B cell (primary cell): ENCODE measurements around the gene CALCOCO1. TPM values are rescaled to one million over a fixed set of nuclear protein-coding genes. Genes with fewer than 3 reads are reported as not detected.

Experiments
- ATAC-seq: fragments of 200-7000 bp; cut with Tn5 transposase; one replicate; pipeline ENCODE4 v1.10.0; 2021; ENCODE audit warnings: low read depth, mild to moderate bottlenecking, moderate number of reproducible peaks, moderate library complexity
- CTCF ChIA-PET: fragments of 350-600 bp; sonication (Branson Sonifier 250); formaldehyde crosslinking; loops from one replicate; lab custom pipeline; 2021; ENCODE audit warnings: antibody characterized with exemption, inconsistent platforms; lab: Charles Lee
- POLR2A ChIA-PET: fragments of 350-600 bp; sonication (Branson Sonifier 250); formaldehyde crosslinking; loops from one replicate; lab custom pipeline; 2021; ENCODE audit warnings: antibody characterized with exemption; lab: Charles Lee
- DNase-seq: peaks from one replicate; pipeline ENCODE4 v3.0.0; 2013
- H2AFZ ChIP-seq: 2 replicates; pipeline ENCODE4 v1.6.1; 2012; ENCODE audit warnings: mild to moderate bottlenecking, low read depth, low read length; ENCODE audit not compliant: insufficient read depth, poor library complexity, severe bottlenecking
- H3K27ac ChIP-seq, 2 donors: 1 replicate in 1 of 2; 2 replicates in 1 of 2; pipeline ENCODE4 v1.5.1; 2012 to 2013; ENCODE audit warnings: low read length in 2 of 2, mild to moderate bottlenecking in 2 of 2, moderate library complexity in 1 of 2
- H3K27me3 ChIP-seq, 4 experiments: fragments of 200-600 bp in 1 of 4; sonication (generic) in 1 of 4; replicated peaks in 1 of 4; 1 replicate in 2 of 4; 2 replicates in 2 of 4; pipeline versions ENCODE4 v1.6.1 to v1.7.0; 2013 to 2016; ENCODE audit warnings: low read length in 3 of 4, mild to moderate bottlenecking in 2 of 4, mixed read lengths in 1 of 4, moderate library complexity in 1 of 4; ENCODE audit not compliant: insufficient read depth in 4 of 4, control insufficient read depth in 3 of 4; ENCODE audit errors: control extremely low read depth in 1 of 4
- H3K36me3 ChIP-seq, 2 experiments: replicated peaks in 1 of 2; 1 replicate in 1 of 2; 2 replicates in 1 of 2; pipeline versions ENCODE4 v1.6.1 to v1.7.1; 2013; ENCODE audit warnings: low read length in 1 of 2; ENCODE audit not compliant: insufficient read depth in 2 of 2, control insufficient read depth in 1 of 2; ENCODE audit errors: control extremely low read depth in 1 of 2, extremely low read depth in 1 of 2
- H3K4me1 ChIP-seq, 2 donors: fragments of 200-600 bp in 1 of 2; sonication (generic) in 1 of 2; 1 replicate in 1 of 2; 2 replicates in 1 of 2; pipeline versions ENCODE4 v1.5.1 to v1.6.1; 2013 to 2017; ENCODE audit warnings: low read length in 2 of 2; ENCODE audit not compliant: control insufficient read depth in 2 of 2, insufficient read depth in 2 of 2
- H3K4me2 ChIP-seq: replicated peaks from 2 replicates; pipeline ENCODE3; 2012; ENCODE audit warnings: mild to moderate bottlenecking, low read depth, low read length; ENCODE audit not compliant: poor library complexity, severe bottlenecking
- H3K4me3 ChIP-seq, 5 experiments: fragments of 200-600 bp in 1 of 5; sonication (generic) in 1 of 5; 1 replicate in 3 of 5; 2 replicates in 2 of 5; pipeline versions ENCODE4 v1.5.1 to v1.7.0; 2011 to 2016; ENCODE audit warnings: low read length in 4 of 5, mild to moderate bottlenecking in 4 of 5, low read depth in 2 of 5, control low read depth in 1 of 5, moderate library complexity in 1 of 5; ENCODE audit not compliant: insufficient read depth in 1 of 5; ENCODE audit errors: control extremely low read depth in 1 of 5, extremely low read depth in 1 of 5
- H3K79me2 ChIP-seq: fragments of 200-600 bp; sonication (generic); one replicate; pipeline ENCODE4 v1.6.0; 2016; ENCODE audit warnings: low read length; ENCODE audit not compliant: control insufficient read depth, insufficient read depth
- H3K9ac ChIP-seq: fragments of 200-600 bp; sonication (generic); 2 replicates; pipeline ENCODE4 v1.6.1; 2017; ENCODE audit warnings: mild to moderate bottlenecking, low read length, moderate library complexity
- H3K9me3 ChIP-seq, 3 donors: one replicate each; pipeline versions ENCODE4 v1.6.1 to v1.7.1; 2013; ENCODE audit warnings: low read length in 2 of 3; ENCODE audit not compliant: control insufficient read depth in 2 of 3, insufficient read depth in 1 of 3; ENCODE audit errors: control extremely low read depth in 1 of 3
- H4K20me1 ChIP-seq: 2 replicates; pipeline ENCODE4 v1.6.0; 2012; ENCODE audit warnings: mild to moderate bottlenecking, low read length; ENCODE audit not compliant: insufficient read depth, control insufficient read depth, poor library complexity, severe bottlenecking
- H3K27ac Mint-ChIP-seq: one replicate; pipeline ENCODE4 v1.8.0; 2021; ENCODE audit warnings: mixed read lengths
- H3K27me3 Mint-ChIP-seq: one replicate; pipeline ENCODE4 v1.8.0; 2021; ENCODE audit warnings: mixed read lengths
- H3K4me1 Mint-ChIP-seq: one replicate; pipeline ENCODE4 v1.8.0; 2021; ENCODE audit warnings: mixed read lengths
- H3K4me3 Mint-ChIP-seq: one replicate; pipeline ENCODE4 v1.8.0; 2021; ENCODE audit warnings: mixed read lengths
- H3K9me3 Mint-ChIP-seq: one replicate; pipeline ENCODE4 v1.8.0; 2022; ENCODE audit warnings: mixed read lengths; ENCODE audit not compliant: insufficient read depth
- CTCF ChIP-seq: fragments of 200-600 bp; IDR thresholded peaks from one replicate; pipeline ENCODE4 v1.8.0; 2022; ENCODE audit warnings: antibody characterized with exemption, mild to moderate bottlenecking
- EZH2 ChIP-seq: IDR thresholded peaks from 2 replicates; pipeline ENCODE4 v1.6.1; 2012; ENCODE audit warnings: borderline replicate concordance, low read depth, mild to moderate bottlenecking, moderate library complexity, low read length; ENCODE audit not compliant: insufficient read depth, poor library complexity, severe bottlenecking
- WGBS: methylation state at CpG from one replicate; pipeline ENCODE4 v1.1.5; 2013; ENCODE audit warnings: missing lambda C conversion rate; ENCODE audit not compliant: insufficient coverage; 5-methylcytosine and 5-hydroxymethylcytosine counted together
- intact Hi-C: fragments of 100-400 bp; cut with micrococcal nuclease; formaldehyde crosslinking; loops from one replicate; pipeline ENCODE4 v1.10.0; 2022
- polyA minus RNA-seq: library from RNA; depleted of rRNA, polyadenylated mRNA; stranded (reverse); fragments of >200 nt; gene quantifications from 2 replicates; pipeline ENCODE4 v1.2.3, GENCODE V29; 2012
- polyA plus RNA-seq: library from polyadenylated mRNA; depleted of rRNA; stranded (reverse); fragments of >200 nt; gene quantifications from 2 replicates; pipeline ENCODE4 v1.2.3, GENCODE V29; 2012
- total RNA-seq, 2 donors: library from RNA; stranded (reverse); fragments of 120-200 nt in 1 of 2; gene quantifications; 1 replicate in 1 of 2; 2 replicates in 1 of 2; pipeline versions ENCODE4 v1.2.3 to v1.2.4, GENCODE V29; 2013 to 2022

The CALCOCO1 gene
- total RNA-seq = 171 and 179 TPM in 2 replicates
- total RNA-seq (2013) = 109 TPM
- polyA plus RNA-seq = 163 and 169 TPM in 2 replicates
- polyA minus RNA-seq = 55.0 and 94.3 TPM in 2 replicates

- POLR2A ChIA-PET = interaction anchor here (0.5 to 0.6 kb wide), 5 partner anchors 13 to 619 kb away, joined by 3 to 6 read pairs (median 3); no protein-coding TSS in a partner anchor
- peak within 1 kb of the TSS; percentile 51 to 96 (median 85) for H3K4me3 ChIP-seq
- H3K9me3 Mint-ChIP-seq = no peaks in the 10 kb centered on the region
- H3K4me1 Mint-ChIP-seq = peaks cover 22% of the 10 kb centered on the region
- peaks cover 13 to 21% of the 10 kb centered on the region in 2 donors for H3K4me1 ChIP-seq
- no peaks in the 10 kb centered on the region for H3K9me3 ChIP-seq
- peak within 1 kb of the TSS; percentile 71 for H3K9ac ChIP-seq
- H4K20me1 ChIP-seq = peaks cover 12% of the 10 kb centered on the region
- H3K79me2 ChIP-seq = peaks cover 19% of the 10 kb centered on the region
- H3K36me3 ChIP-seq = peaks cover 2 to 29% of the 10 kb centered on the region in 2 experiments
- ATAC-seq (peak; percentile 97), DNase-seq (peak; percentile 98)
- under 1% methylated on average over 27 of the region's 38 CpGs for WGBS
- peak within 1 kb of the TSS; percentile 60 to 61 for H3K27ac ChIP-seq
- H2AFZ ChIP-seq = peak within 1 kb of the TSS; percentile 86
- TF ChIP-seq EZH2 (no peak), CTCF (no peak)
- CTCF ChIA-PET = interaction anchor here (1.0 to 17.5 kb wide), 6 partner anchors 10 to 65 kb away, joined by 3 to 254 read pairs (median 8); partner anchors contain the start of gene CISTR
- intact Hi-C loops = loop anchor here (1.0 to 10.0 kb wide), 9 partner anchors 19 to 632 kb away; partner anchors contain the start of genes ATF7, CBX5, CISTR and HNRNPA1
- H3K27me3 Mint-ChIP-seq = peaks cover 11% of the 10 kb centered on the region
- H3K27ac Mint-ChIP-seq = peak within 1 kb of the TSS; percentile 82
- no peaks in the 10 kb centered on the region for H3K27me3 ChIP-seq
- peak within 1 kb of the TSS; percentile 80 for H3K4me2 ChIP-seq
- H3K4me3 Mint-ChIP-seq = peak within 1 kb of the TSS; percentile 91
Observed at GRCh38 chr12:53727310-53728041, at the start of gene CALCOCO1. Gene CALCOCO1, minus strand, starts transcription at chr12:53727452. Its CDS starts 2,210 bp downstream, at chr12:53725242.

GRCh38 chr12:53776872-53777271 lies 49.6 kb upstream of the CALCOCO1 start:
- Histone ChIP-seq H3K9ac (no peak overlapping the region), H3K4me1 (no peaks in the 10 kb centered on the region), H3K36me3 (no peaks in the 10 kb centered on the region), H3K9me3 (no peaks in the 10 kb centered on the region), H3K4me3 (no peak overlapping the region), H3K27me3 (peaks cover 0 to 14% (median 6%) of the 10 kb centered on the region in 4 experiments), H3K27ac (no peak overlapping the region), H3K79me2 (no peaks in the 10 kb centered on the region), H3K4me2 (no peak overlapping the region), H4K20me1 (no peaks in the 10 kb centered on the region), H2AFZ (no peak overlapping the region)
- ChIA-PET CTCF (no interaction called here), POLR2A (no interaction called here)
- intact Hi-C loops = no loop called here
- H3K4me3 Mint-ChIP-seq = no peak overlapping the region
- H3K4me1 Mint-ChIP-seq = no peaks in the 10 kb centered on the region
- DNase-seq (no peak), ATAC-seq (no peak)
- no peaks in the 10 kb centered on the region for H3K9me3 Mint-ChIP-seq
- peaks cover 21% of the 10 kb centered on the region for H3K27me3 Mint-ChIP-seq
- no peak overlapping the region for H3K27ac Mint-ChIP-seq
- TF ChIP-seq CTCF (no peak), EZH2 (no peak)
- WGBS = no CpG with 5 or more reads among the region's 1 CpG
